IMR-90 (cell line): ENCODE measurements around the gene KRT5. TPM values are rescaled to one million over a fixed set of nuclear protein-coding genes. Genes with fewer than 3 reads are reported as not detected.

Source experiments
- ATAC-seq: fragments of 200-7000 bp; cut with Tn5 transposase; 2 replicates; pipeline ENCODE4 v1.9.1; 2020; ENCODE audit warnings: low read depth, mild to moderate bottlenecking, moderate library complexity
- BruUV-seq: library from RNA; stranded (reverse); fragments of 400-500 nt; replicated peaks from 2 replicates; lab custom pipeline; 2021; lab: Mats Ljungman, UMichigan
- CTCF ChIA-PET: fragments of 300-600 bp; formaldehyde crosslinking; extraction: SDS; loops from one replicate; lab custom pipeline; 2021; ENCODE audit warnings: antibody characterized with exemption; lab: Yijun Ruan, JAX
- POLR2A ChIA-PET: fragments of 300-600 bp; sonication (Branson Sonifier 250); formaldehyde crosslinking; loops from one replicate; lab custom pipeline; 2022; ENCODE audit warnings: antibody characterized with exemption; ENCODE audit not compliant: unreplicated experiment; lab: Charles Lee
- DNase-seq: peaks from one replicate; pipeline ENCODE4 v3.0.0; 2013
- H2AFZ ChIP-seq: replicated peaks from 2 replicates; pipeline ENCODE3; 2013; ENCODE audit warnings: low read length, mild to moderate bottlenecking; ENCODE audit not compliant: poor library complexity
- H2AK5ac ChIP-seq: 2 replicates; pipeline ENCODE4 v1.6.1; 2013; ENCODE audit warnings: low read depth, low read length, inconsistent platforms
- H2AK9ac ChIP-seq: replicated peaks from 2 replicates; pipeline ENCODE3; 2013; ENCODE audit warnings: mild to moderate bottlenecking, low read depth, low read length, moderate library complexity; ENCODE audit not compliant: poor library complexity
- H2BK120ac ChIP-seq: 2 replicates; pipeline ENCODE4 v1.6.1; 2013; ENCODE audit warnings: low read depth, low read length, inconsistent platforms
- H2BK15ac ChIP-seq: 3 replicates; pipeline ENCODE4 v1.6.1; 2013; ENCODE audit warnings: low read depth, low read length, inconsistent platforms
- H2BK20ac ChIP-seq: 2 replicates; pipeline ENCODE4 v1.6.1; 2013; ENCODE audit warnings: low read depth, mild to moderate bottlenecking, inconsistent platforms, low read length, moderate library complexity
- H2BK5ac ChIP-seq: 2 replicates; pipeline ENCODE4 v1.6.1; 2013; ENCODE audit warnings: mild to moderate bottlenecking, low read depth, low read length, inconsistent platforms; ENCODE audit not compliant: poor library complexity, severe bottlenecking
- H3K14ac ChIP-seq: replicated peaks from 2 replicates; pipeline ENCODE4 v1.6.1; 2013; ENCODE audit warnings: low read depth, low read length, inconsistent platforms
- H3K18ac ChIP-seq: 2 replicates; pipeline ENCODE4 v1.6.1; 2013; ENCODE audit warnings: low read depth, low read length, control low read depth
- H3K23ac ChIP-seq: 2 replicates; pipeline ENCODE4 v1.6.1; 2013; ENCODE audit warnings: low read depth, low read length, inconsistent platforms
- H3K27ac ChIP-seq: 2 replicates; pipeline ENCODE4 v1.5.1; 2013; ENCODE audit warnings: mild to moderate bottlenecking, control low read depth, low read length; ENCODE audit not compliant: insufficient read depth
- H3K27me3 ChIP-seq: 2 replicates; pipeline ENCODE4 v1.6.1; 2013; ENCODE audit warnings: low read length; ENCODE audit not compliant: control insufficient read depth, insufficient read depth
- H3K36me3 ChIP-seq: 2 replicates; pipeline ENCODE4 v1.6.1; 2013; ENCODE audit warnings: low read length, mixed read lengths; ENCODE audit not compliant: control insufficient read depth, insufficient read depth
- H3K4ac ChIP-seq: 2 replicates; pipeline ENCODE4 v1.6.1; 2013; ENCODE audit warnings: low read depth, low read length, inconsistent platforms
- H3K4me1 ChIP-seq: 2 replicates; pipeline ENCODE4 v1.6.1; 2013; ENCODE audit warnings: low read length, mixed read lengths; ENCODE audit not compliant: control insufficient read depth, insufficient read depth
- H3K4me2 ChIP-seq: 2 replicates; pipeline ENCODE4 v1.6.1; 2013; ENCODE audit warnings: low read depth, mild to moderate bottlenecking, control low read depth, low read length, moderate library complexity
- H3K4me3 ChIP-seq: 2 replicates; pipeline ENCODE4 v1.5.1; 2013; ENCODE audit warnings: low read depth, mild to moderate bottlenecking, control low read depth, low read length, moderate library complexity; ENCODE audit not compliant: insufficient read depth
- H3K56ac ChIP-seq: 2 replicates; pipeline ENCODE4 v1.6.1; 2013; ENCODE audit warnings: low read length, inconsistent platforms; ENCODE audit not compliant: insufficient read depth; ENCODE audit errors: extremely low read depth
- H3K79me1 ChIP-seq, 2 experiments: 2 replicates each; pipeline ENCODE4 v1.6.1; 2013; ENCODE audit warnings: low read length in 2 of 2, inconsistent platforms in 1 of 2, low read depth in 1 of 2
- H3K9ac ChIP-seq: 2 replicates; pipeline ENCODE4 v1.6.1; 2013; ENCODE audit warnings: low read depth, low read length, control low read depth
- H3K9me1 ChIP-seq: 2 replicates; pipeline ENCODE4 v1.6.1; 2013; ENCODE audit warnings: low read length, inconsistent platforms; ENCODE audit not compliant: insufficient read depth
- H3K9me3 ChIP-seq: 2 replicates; pipeline ENCODE4 v1.6.1; 2013; ENCODE audit warnings: low read length; ENCODE audit not compliant: control insufficient read depth, insufficient read depth
- H4K20me1 ChIP-seq: 2 replicates; pipeline ENCODE4 v1.6.1; 2013; ENCODE audit warnings: low read length, inconsistent platforms; ENCODE audit not compliant: insufficient read depth
- H4K5ac ChIP-seq: 2 replicates; pipeline ENCODE4 v1.6.1; 2013; ENCODE audit warnings: mild to moderate bottlenecking, low read depth, low read length, control low read depth
- H4K8ac ChIP-seq, 2 experiments: 2 replicates each; pipeline ENCODE4 v1.6.1; 2013; ENCODE audit warnings: low read depth in 2 of 2, low read length in 2 of 2, control low read depth in 1 of 2, inconsistent platforms in 1 of 2
- H4K91ac ChIP-seq: 2 replicates; pipeline ENCODE4 v1.6.1; 2013; ENCODE audit warnings: low read depth, low read length, inconsistent platforms; ENCODE audit not compliant: insufficient read depth
- FOS ChIP-seq: fragments of 150-350 bp; IDR thresholded peaks from 2 replicates; pipeline ENCODE4 v1.6.1; 2016; ENCODE audit warnings: low read depth, low read length
- RCOR1 ChIP-seq: IDR thresholded peaks from 2 replicates; pipeline ENCODE4 v1.6.1; 2012; ENCODE audit warnings: mild to moderate bottlenecking, low read length, improper control_type of control experiment; ENCODE audit not compliant: insufficient replicate concordance
- WGBS, 2 experiments: methylation state at CpG; one replicate each; pipeline versions ENCODE4 v1.1.5 to v1.1.7; 2013; ENCODE audit warnings: missing lambda C conversion rate in 2 of 2; ENCODE audit not compliant: insufficient read length in 1 of 2; ENCODE audit errors: extremely low coverage in 2 of 2; 5-methylcytosine and 5-hydroxymethylcytosine counted together
- dilution Hi-C: fragments of 300-500 bp; cut with HindIII; formaldehyde crosslinking; loops from one replicate; pipeline ENCODE4 v1.14.3; 2018; ENCODE audit warnings: low sequenced_read_pairs; ENCODE audit not compliant: unreplicated experiment
- in situ Hi-C: fragments of 300-500 bp; cut with MboI; formaldehyde crosslinking; loops from 3 replicates; pipeline ENCODE4 v1.14.3; 2019; ENCODE audit warnings: low sequenced_read_pairs, inconsistent platforms, mixed read lengths
- intact Hi-C: fragments of 100-400 bp; cut with micrococcal nuclease; formaldehyde crosslinking; loops from 2 replicates; pipeline ENCODE4 v1.10.0; 2022
- polyA plus RNA-seq, 3 experiments: library from polyadenylated mRNA; depleted of rRNA; stranded (reverse); fragments of >200 nt; gene quantifications; 2 replicates each; pipeline ENCODE4 v1.2.3, GENCODE V29; 2012; ENCODE audit warnings: low replicate concordance in 1 of 3
- total RNA-seq: library from RNA; depleted of rRNA; stranded (reverse); fragments of >200 nt; gene quantifications from 2 replicates; pipeline ENCODE4 v1.2.3, GENCODE V29; 2012

The KRT5 gene
- total and polyA plus RNA-seq, 2 of the 4 experiments (the other 2 are of a cell fraction): not detected

DNA sequence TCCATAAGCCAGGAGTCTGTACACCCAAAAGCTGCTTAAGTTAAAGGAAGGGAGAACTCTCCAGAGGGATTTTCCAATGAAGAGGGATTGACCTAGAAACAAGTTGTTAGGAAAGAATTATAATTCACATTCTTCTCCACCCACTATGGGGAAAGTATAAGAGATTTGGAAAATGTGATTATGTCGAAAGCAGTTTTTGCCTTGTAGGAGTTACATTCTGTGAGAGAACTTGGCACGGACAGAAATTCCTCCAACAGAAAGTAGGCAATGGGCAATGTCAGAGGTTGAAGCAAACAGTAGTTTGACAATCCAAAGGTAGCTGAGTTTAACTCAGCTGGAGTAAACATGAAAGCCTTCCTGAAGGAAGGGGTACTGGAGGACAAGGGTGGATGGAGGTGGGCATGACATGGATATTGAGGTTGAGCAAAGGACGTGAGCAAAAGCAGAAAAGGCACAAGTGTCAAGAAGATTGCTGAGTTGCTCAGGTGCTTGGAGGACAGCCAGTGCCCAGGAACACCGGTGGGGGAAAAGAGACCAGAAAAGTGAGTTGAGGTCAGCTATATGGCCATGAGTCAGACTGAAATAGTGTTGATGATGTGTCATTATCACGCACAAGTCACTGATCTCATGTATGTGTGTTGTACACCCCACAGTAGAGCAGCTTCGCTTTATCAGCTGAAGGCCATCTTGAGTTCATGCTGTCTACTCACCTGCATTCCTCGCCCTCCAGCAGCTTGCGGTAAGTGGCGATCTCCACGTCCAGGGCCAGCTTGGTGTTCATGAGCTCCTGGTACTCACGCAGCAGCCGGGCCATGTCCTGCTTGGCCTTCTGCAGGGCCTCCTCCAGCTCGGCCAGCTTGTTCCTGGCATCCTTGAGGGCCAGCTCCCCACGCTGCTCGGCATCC lies 4.0 kb downstream of the KRT5 start:
- Histone ChIP-seq H3K79me1 (no peaks in the 10 kb centered on the region), H3K4me1 (no peaks in the 10 kb centered on the region), H3K27me3 (peaks cover 24% of the 10 kb centered on the region), H3K36me3 (no peaks in the 10 kb centered on the region), H2BK120ac (no peak overlapping the region), H3K27ac (no peak overlapping the region), H2AK5ac (no peak overlapping the region), H4K20me1 (no peaks in the 10 kb centered on the region; the same call in 1 of the 2 replicates), H3K9ac (no peak overlapping the region), H4K5ac (no peak overlapping the region), H2BK5ac (no peak overlapping the region), H2AK9ac (no peak overlapping the region), H3K4me3 (no peak overlapping the region), H2BK20ac (no peak overlapping the region), H4K91ac (no peak overlapping the region), H2BK15ac (no peak overlapping the region), H3K9me1 (no peaks in the 10 kb centered on the region), H2AFZ (no peak overlapping the region), H3K14ac (no peak overlapping the region), H3K56ac (no peak overlapping the region), H4K8ac (no peak overlapping the region), H3K23ac (no peak overlapping the region), H3K4me2 (no peak overlapping the region), H3K4ac (no peak overlapping the region), H3K9me3 (no peaks in the 10 kb centered on the region), H3K18ac (no peak overlapping the region)
- ChIA-PET POLR2A (no interaction called here), CTCF (interaction anchor here (0.8 kb wide), 1 partner anchor 17 kb away, joined by 3 read pairs; no protein-coding TSS in a partner anchor)
- intact Hi-C loops (no loop called here), in situ Hi-C loops (no loop called here), dilution Hi-C loops (no loop called here)
- DNase-seq: no peak
- no TSS peak for BruUV-seq
- no peak for TF ChIP-seq FOS
- no peak for TF ChIP-seq RCOR1
- ATAC-seq: no peak
- 80% methylated on average over 9 of the region's 15 CpGs; no CpG with 5 or more reads in 1 of the 2 experiments for WGBS, 2 experiments
